ENCODE results near the gene PAFAH2.
A peak's percentile ranks its signal among the peaks of the same experiment; 100 is the strongest.

The PAFAH2 gene

GRCh38 chr1:26035959-26036755 lies 38.3 kb upstream of the PAFAH2 start:
- Mint-ChIP-seq H3K4me3 (peak overlapping the region; percentile 89), H3K36me3 (ENCODE audit: low read depth) (no peaks in the 10 kb centered on the region), H3K27me3 (ENCODE audit: low read depth) (peaks cover 14% of the 10 kb centered on the region), H3K4me1 (ENCODE audit: low read depth) (peaks cover 12% of the 10 kb centered on the region), H3K9me3 (no peaks in the 10 kb centered on the region), H3K27ac (no peak overlapping the region)

GRCh38 chr1:26035203-26035958 lies 37.5 kb upstream of the PAFAH2 start:
- Mint-ChIP-seq H3K9me3 (no peaks in the 10 kb centered on the region), H3K36me3 (ENCODE audit: low read depth) (no peaks in the 10 kb centered on the region)

GRCh38 chr1:26034504-26035202 lies 36.8 kb upstream of the PAFAH2 start:
- Mint-ChIP-seq H3K27me3 (ENCODE audit: low read depth) (peaks cover 14% of the 10 kb centered on the region), H3K36me3 (ENCODE audit: low read depth) (no peaks in the 10 kb centered on the region), H3K4me1 (ENCODE audit: low read depth) (peaks cover 12% of the 10 kb centered on the region), H3K4me3 (peak overlapping the region; percentile 89), H3K27ac (no peak overlapping the region), H3K9me3 (no peaks in the 10 kb centered on the region)

More at GRCh38 chr1:26035203-26035958, 37.5 kb upstream of the PAFAH2 start:
- H3K27ac Mint-ChIP-seq, result peak overlapping the region; percentile 53
- H3K27me3 Mint-ChIP-seq (ENCODE audit: low read depth), result peaks cover 14% of the 10 kb centered on the region
- H3K4me3 Mint-ChIP-seq, result peak overlapping the region; percentile 89
- peaks cover 12% of the 10 kb centered on the region for H3K4me1 Mint-ChIP-seq (ENCODE audit: low read depth)

GRCh38 chr1:26032656-26033357 lies 34.9 kb upstream of the PAFAH2 start:
- H3K27ac Mint-ChIP-seq, result no peak overlapping the region
- peaks cover 13% of the 10 kb centered on the region for H3K4me1 Mint-ChIP-seq (ENCODE audit: low read depth)
- no peaks in the 10 kb centered on the region for H3K36me3 Mint-ChIP-seq (ENCODE audit: low read depth)
- H3K9me3 Mint-ChIP-seq, result no peaks in the 10 kb centered on the region
- no peak overlapping the region for H3K4me3 Mint-ChIP-seq
- H3K27me3 Mint-ChIP-seq (ENCODE audit: low read depth), result peaks cover 14% of the 10 kb centered on the region

GRCh38 chr1:26031611-26032220 lies 33.9 kb upstream of the PAFAH2 start:
- Mint-ChIP-seq H3K27me3 (ENCODE audit: low read depth) (peaks cover 14% of the 10 kb centered on the region), H3K4me1 (ENCODE audit: low read depth) (peaks cover 16% of the 10 kb centered on the region), H3K9me3 (no peaks in the 10 kb centered on the region), H3K27ac (no peak overlapping the region), H3K36me3 (ENCODE audit: low read depth) (no peaks in the 10 kb centered on the region), H3K4me3 (no peak overlapping the region)

GRCh38 chr1:26031196-26031595 lies 33.3 kb upstream of the PAFAH2 start:
- Mint-ChIP-seq H3K27ac (no peak overlapping the region), H3K9me3 (no peaks in the 10 kb centered on the region), H3K4me1 (ENCODE audit: low read depth) (peaks cover 16% of the 10 kb centered on the region), H3K36me3 (ENCODE audit: low read depth) (no peaks in the 10 kb centered on the region), H3K27me3 (ENCODE audit: low read depth) (peaks cover 14% of the 10 kb centered on the region), H3K4me3 (no peak overlapping the region)

GRCh38 chr1:26029864-26030481 lies 32.1 kb upstream of the PAFAH2 start:
- Mint-ChIP-seq H3K36me3 (ENCODE audit: low read depth) (no peaks in the 10 kb centered on the region), H3K4me1 (ENCODE audit: low read depth) (peaks cover 10% of the 10 kb centered on the region), H3K27ac (no peak overlapping the region), H3K4me3 (no peak overlapping the region), H3K27me3 (ENCODE audit: low read depth) (peaks cover 11% of the 10 kb centered on the region), H3K9me3 (no peaks in the 10 kb centered on the region)

GRCh38 chr1:26029054-26029863 lies 31.4 kb upstream of the PAFAH2 start:
- Mint-ChIP-seq H3K4me1 (ENCODE audit: low read depth) (peaks cover 4% of the 10 kb centered on the region), H3K27ac (no peak overlapping the region), H3K4me3 (no peak overlapping the region), H3K27me3 (ENCODE audit: low read depth) (peaks cover 4% of the 10 kb centered on the region), H3K9me3 (no peaks in the 10 kb centered on the region), H3K36me3 (ENCODE audit: low read depth) (no peaks in the 10 kb centered on the region)

- peaks cover 4% of the 10 kb centered on the region for H3K27me3 Mint-ChIP-seq (ENCODE audit: low read depth)
- H3K27ac Mint-ChIP-seq, result no peak overlapping the region
- no peak overlapping the region for H3K4me3 Mint-ChIP-seq
- no peaks in the 10 kb centered on the region for H3K36me3 Mint-ChIP-seq (ENCODE audit: low read depth)
- H3K4me1 Mint-ChIP-seq (ENCODE audit: low read depth), result peaks cover 4% of the 10 kb centered on the region
- H3K9me3 Mint-ChIP-seq, result no peaks in the 10 kb centered on the region
These were observed 30.7 kb upstream of the PAFAH2 start for GRCh38 chr1:26028490-26028980.

- no peaks in the 10 kb centered on the region for H3K9me3 Mint-ChIP-seq
- H3K27me3 Mint-ChIP-seq (ENCODE audit: low read depth), result peaks cover 4% of the 10 kb centered on the region
- H3K4me1 Mint-ChIP-seq (ENCODE audit: low read depth), result peaks cover 4% of the 10 kb centered on the region
- H3K27ac Mint-ChIP-seq, result no peak overlapping the region
- H3K4me3 Mint-ChIP-seq, result no peak overlapping the region
- no peaks in the 10 kb centered on the region for H3K36me3 Mint-ChIP-seq (ENCODE audit: low read depth)
These were observed 30.0 kb upstream of the PAFAH2 start for GRCh38 chr1:26027716-26028489.

GRCh38 chr1:26025517-26025916 lies 27.7 kb upstream of the PAFAH2 start:
- H3K27me3 Mint-ChIP-seq (ENCODE audit: low read depth), result peaks cover 3% of the 10 kb centered on the region
- H3K4me1 Mint-ChIP-seq (ENCODE audit: low read depth), result peaks cover 4% of the 10 kb centered on the region
- no peak overlapping the region for H3K27ac Mint-ChIP-seq
- no peaks in the 10 kb centered on the region for H3K9me3 Mint-ChIP-seq
- no peak overlapping the region for H3K4me3 Mint-ChIP-seq
- no peaks in the 10 kb centered on the region for H3K36me3 Mint-ChIP-seq (ENCODE audit: low read depth)

GRCh38 chr1:26025060-26025459 lies 27.2 kb upstream of the PAFAH2 start:
- Mint-ChIP-seq H3K36me3 (ENCODE audit: low read depth) (no peaks in the 10 kb centered on the region), H3K27ac (no peak overlapping the region), H3K4me3 (no peak overlapping the region), H3K27me3 (ENCODE audit: low read depth) (peaks cover 7% of the 10 kb centered on the region), H3K4me1 (ENCODE audit: low read depth) (peaks cover 4% of the 10 kb centered on the region), H3K9me3 (no peaks in the 10 kb centered on the region)

Measured in T-helper 1 cell treated with Interleukin-12 subunit alpha and Interleukin-12 subunit beta and Interleukin-4 antibody, amounts not matched to agents 30 μg/mL and 1 μg/mL, for 36 hours (primary cell).